GM18861 (cell line): ENCODE data around the gene SLC9A2.
A peak's percentile ranks its signal among the peaks of the same experiment; 100 is the strongest.

Experiments used
- ATAC-seq: cut with Tn5 transposase; IDR thresholded peaks from one replicate; pipeline ENCODE4 v1.9.1; 2021; ENCODE audit not compliant: unreplicated experiment

SLC9A2 gene, protein sequence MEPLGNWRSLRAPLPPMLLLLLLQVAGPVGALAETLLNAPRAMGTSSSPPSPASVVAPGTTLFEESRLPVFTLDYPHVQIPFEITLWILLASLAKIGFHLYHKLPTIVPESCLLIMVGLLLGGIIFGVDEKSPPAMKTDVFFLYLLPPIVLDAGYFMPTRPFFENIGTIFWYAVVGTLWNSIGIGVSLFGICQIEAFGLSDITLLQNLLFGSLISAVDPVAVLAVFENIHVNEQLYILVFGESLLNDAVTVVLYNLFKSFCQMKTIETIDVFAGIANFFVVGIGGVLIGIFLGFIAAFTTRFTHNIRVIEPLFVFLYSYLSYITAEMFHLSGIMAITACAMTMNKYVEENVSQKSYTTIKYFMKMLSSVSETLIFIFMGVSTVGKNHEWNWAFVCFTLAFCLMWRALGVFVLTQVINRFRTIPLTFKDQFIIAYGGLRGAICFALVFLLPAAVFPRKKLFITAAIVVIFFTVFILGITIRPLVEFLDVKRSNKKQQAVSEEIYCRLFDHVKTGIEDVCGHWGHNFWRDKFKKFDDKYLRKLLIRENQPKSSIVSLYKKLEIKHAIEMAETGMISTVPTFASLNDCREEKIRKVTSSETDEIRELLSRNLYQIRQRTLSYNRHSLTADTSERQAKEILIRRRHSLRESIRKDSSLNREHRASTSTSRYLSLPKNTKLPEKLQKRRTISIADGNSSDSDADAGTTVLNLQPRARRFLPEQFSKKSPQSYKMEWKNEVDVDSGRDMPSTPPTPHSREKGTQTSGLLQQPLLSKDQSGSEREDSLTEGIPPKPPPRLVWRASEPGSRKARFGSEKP

DNA sequence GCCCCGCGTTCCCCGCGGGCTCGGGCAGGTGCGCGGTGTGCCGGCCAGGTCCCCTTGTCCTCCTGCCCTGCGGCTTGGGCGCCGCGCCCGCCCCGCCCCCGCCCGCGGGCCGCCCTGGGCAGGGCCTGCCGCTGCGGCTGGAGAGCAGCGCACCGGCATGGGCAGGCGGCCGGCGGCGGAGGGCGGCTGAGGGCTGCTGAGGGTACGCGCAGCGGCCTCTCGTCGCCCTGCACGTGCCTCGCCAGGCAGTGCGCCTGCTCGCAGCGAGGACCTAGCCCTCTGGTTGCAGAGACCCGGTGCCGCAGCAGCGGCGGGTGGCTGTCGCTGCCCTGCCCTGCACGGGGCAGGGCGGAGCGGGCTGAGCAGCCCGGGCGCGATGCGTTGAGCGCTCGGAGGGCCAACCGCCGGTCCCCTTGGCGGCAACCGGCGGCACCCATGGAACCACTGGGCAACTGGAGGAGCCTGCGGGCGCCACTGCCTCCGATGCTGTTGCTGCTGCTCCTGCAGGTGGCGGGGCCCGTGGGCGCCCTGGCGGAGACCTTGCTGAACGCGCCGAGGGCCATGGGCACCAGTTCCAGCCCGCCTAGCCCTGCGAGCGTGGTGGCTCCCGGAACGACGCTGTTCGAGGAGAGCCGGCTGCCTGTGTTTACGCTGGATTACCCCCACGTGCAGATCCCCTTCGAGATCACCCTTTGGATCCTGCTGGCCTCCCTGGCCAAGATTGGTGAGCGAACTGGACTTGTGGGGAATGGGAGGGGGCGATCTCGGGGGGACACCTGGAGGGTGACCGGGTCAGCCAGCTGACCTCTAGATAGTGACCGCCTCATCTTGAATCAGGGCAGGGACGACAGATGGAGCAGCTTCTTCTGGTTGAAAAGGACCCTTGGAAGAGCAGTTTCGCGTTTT, at the start of gene SLC9A2:
Gene SLC9A2, plus strand, starts transcription at position 140 of the 906 bp plus-strand sequence. Its CDS starts 296 bp downstream, at position 436.
- ATAC-seq: no peak

DNA sequence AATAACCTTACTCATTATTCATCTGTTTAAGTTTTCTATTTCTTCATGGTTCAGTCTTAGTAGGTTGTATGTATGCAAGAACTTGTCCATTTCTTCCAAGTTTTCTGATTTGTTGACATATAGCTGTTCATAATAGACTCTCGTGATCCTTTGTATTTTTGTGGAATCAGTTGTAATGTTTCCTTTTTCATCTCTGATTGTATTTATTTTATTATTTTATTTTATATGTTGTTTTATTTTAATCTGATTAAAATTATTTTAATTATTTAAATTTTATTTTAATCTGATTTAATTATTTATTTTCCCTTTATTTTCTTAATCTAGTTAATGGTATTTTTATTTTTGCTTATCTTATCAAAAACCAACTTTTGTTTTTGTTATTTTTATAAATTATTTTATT, 43.5 kb upstream of the SLC9A2 start:
- ATAC-seq: no peak

DNA sequence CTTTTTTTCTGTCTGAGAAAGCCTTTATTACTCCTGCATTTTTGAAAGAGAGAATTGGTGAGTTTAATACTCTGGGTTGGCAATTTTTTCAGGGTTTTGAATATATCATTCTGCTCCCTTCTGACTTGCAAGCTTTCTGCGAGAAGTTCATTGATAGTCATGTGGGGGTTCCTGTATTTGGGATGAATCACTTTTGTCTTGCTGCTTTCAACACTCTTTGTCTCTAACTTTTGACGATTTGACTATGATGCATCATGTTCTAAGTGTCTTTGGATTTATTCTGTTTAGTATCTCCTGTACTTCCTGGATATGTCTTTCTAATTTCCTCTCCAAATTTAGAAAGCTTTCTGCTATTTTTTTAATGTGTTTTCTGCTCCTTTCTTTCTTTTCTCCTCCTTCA, 41.0 kb upstream of the SLC9A2 start:
- no peak for ATAC-seq

DNA sequence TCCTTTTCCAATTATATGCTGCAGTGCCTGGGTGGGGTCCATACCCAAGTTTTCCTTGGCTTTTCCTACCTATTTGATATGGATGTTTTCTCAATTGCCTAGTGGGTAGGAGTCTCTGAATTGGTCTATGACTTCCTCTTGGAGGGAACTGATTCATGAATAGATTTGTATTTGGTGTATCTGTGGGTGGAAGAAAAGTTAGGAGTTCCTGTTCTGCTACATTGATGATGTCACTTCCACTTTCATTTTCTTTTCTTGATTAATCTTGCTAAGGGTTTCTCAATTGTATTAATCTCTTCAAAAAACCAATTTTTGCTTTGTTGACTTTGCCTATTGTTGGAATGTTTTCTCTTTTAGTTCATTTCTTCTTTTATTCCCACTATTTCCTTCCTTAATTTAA, 37.4 kb upstream of the SLC9A2 start:
- ATAC-seq: no peak

DNA sequence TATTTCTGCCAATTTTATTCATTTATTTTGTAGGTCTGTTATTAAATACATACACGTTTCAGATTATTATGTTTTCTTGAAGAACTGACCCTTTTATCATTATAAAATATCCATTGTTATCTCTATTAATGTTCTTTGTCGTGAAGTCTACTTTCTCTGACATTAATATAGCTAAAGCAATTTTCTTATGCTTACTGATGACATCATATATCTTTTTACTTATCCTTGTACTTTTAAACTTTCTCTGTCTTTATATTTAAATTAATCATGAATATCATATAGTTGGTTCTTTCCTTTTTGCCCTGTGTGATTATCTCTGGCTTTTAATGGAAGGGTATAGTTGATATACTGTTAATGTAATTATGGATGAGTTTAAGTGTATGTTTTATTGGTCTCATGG, 36.5 kb upstream of the SLC9A2 start:
- ATAC-seq: no peak

DNA sequence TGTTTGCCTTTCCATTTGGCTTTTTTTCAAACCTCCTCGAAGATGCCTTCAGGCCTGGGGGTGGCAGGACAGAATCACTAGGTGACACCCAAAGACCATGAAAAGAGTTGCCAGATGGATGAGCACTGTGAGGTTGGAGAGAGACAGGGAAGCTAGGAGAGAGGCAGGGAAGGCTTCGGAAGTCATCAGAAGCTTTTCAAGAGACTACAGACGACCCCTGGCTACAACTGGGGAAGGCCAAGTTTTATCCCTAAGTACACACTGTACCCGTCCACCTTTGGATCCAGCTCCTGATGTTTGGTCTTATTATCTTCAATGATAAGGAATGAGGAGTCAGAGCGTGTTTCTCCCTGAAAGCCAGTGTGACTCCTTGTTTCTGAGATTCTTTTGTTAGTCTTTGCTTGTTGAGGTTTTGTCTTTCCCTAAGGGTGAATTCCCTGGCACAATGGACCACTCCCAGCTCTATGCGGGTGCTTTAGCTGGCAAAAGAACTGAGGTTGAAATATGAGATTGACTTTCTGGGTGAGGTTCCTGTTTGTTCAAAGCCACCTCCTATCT, 33.4 kb upstream of the SLC9A2 start:
- no peak for ATAC-seq

DNA sequence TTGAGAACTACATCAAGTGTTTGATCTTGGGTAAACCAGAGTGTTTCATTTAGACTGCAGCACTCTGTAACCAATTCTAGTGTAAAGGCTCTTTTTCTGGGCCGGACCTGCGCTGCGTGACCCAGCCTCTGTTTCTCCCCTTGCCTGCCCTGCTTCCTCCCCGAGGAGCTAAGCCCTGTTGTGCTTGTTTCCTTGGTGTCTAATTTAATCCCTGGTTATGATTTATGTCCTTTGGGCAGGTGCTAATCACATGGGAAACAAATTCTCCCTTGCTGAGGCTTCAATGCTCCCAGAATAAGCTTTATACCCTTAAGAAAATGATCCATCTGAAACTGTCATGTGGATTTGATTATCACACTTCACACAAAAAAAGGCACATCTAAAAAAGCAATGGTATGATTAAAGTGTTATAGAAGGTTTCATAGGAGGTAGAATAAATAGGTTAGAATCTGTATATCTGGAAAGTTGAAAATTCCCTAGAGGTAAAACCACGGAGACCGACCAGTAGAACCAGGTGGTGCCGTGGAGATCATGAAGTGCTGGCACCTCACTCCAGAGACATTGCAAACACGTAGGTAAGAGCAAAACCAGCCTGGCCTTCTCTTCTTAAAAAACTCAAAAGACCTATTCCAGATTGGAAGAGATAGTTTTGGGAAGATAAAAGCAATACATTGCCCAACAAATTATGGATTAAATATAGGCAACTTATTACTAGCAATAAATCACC, 31.0 kb upstream of the SLC9A2 start:
- ATAC-seq: no peak

DNA sequence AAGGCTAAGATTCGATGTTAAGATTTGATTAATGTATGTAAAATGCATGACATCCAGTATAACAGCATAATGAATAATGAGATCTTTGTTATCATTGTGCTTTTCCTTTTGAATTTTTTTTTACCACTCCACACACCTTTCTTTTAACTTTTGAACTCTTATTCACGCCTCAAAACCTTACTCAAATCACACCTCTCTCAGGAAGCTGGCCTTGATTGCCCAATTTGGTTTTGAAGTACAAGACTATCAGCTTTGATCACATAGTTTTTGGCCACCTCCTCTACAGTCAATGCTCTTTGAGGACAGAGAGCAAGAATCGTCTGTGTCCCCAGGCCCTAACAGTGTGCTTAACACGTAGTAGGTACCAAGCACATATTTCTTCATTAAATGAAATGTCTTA, 29.9 kb upstream of the SLC9A2 start:
- ATAC-seq: no peak

DNA sequence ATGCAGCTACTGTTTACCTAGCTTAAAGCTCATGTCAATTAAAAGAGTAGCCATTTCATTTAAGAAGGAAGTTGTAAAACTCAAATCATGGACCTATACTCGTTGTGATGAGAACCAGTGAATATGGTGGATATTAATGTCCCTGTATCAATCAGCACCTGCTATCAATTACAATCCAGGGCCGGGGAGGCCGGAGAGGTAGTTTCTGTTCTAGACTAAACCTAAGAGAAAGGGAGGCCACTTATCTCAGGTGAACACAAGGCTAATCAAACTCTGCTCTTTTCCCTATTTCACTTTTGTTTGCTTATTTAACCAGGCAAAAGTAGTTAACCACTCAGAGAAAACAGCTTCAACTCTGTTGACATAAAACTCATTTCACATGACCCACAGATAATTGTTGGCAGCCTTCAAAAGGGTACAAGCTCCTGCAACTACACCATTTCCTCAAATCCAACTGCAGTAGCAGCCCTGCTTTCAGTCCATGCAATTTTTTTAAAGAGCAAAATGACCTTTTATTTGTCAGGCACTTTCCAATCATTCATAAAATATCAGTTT, 27.8 kb upstream of the SLC9A2 start:
- ATAC-seq: no peak

DNA sequence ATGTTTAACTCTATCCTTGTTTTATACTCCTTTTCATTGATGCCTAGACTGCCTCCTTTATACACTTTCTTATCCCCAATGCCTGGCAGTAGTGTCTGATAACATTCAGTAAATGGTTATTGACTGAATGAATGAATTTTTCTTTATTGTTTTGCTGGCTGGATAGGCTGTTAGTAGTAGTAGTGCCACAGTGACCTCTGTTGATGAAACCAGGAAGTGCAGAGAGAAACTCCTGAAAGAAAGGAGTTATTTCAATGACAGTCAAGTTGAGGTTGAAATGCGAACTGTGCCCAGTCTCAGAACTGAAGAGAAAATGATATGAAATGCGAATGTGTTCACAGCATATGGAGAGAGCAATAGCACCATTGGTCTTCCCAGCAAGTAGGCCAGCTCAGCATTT, 26.8 kb upstream of the SLC9A2 start:
- no peak for ATAC-seq

DNA sequence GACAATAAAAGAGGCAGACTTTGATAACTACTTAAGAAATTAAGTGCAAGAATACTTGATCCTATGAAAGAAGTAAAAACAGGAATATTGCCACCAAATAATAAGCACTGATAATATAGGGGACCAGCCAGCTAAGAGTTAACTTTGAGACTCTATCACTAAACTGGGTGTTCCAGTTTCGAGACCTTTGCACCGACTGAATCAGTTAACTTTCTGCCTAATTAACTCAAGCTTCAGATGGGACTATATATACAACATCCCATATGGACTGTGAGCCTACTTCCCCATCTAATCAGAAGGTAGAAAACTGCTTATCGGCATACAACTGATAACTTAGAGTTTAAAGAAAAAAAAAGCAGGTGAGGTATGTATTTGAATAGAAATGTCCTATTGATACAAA, 25.8 kb upstream of the SLC9A2 start:
- no peak for ATAC-seq

DNA sequence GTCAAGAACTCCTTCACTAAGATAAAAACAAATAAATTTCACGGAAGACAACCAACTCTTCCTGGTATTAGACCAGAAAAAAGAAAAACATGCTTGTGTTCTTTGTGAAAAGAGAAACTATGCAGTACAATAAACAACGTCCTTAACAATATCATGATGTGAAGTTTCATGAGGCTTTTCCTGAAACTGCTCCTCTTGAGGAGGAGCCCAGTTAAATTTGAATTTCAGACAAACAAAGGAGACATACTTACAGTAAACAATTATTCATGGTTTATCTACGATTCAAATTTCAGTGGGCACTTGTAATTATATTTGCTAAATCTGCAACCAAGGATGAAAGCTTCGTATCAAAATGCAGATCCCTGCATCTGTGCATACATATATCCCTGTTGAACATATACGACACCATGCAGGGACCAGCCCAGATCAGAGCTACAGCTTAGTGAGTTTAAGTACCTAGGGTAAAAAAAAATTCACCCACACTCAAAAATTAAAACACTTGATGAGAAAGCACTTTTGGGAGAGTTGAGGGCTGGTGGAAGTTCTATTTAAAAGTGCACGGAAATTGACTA, 24.8 kb upstream of the SLC9A2 start:
- ATAC-seq: no peak

DNA sequence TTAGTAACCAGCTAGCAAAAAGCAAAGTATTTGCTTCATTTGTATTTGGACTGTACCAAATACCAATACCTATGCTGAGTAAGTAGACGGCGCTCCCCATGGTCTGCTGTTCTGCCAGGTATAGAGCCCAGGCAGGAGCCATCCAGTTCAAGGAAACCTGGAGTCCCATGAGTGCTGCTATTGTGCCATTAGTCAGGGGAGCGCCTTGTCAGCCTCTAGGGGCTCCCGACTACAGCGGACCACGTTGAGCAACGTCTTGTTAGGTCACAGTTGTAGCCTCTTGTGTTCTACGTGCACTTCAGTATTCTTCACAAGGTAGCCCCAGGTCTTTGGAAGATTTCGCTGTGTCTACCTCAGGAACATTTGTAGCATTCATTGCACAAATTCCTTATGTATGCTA, 21.6 kb upstream of the SLC9A2 start:
- ATAC-seq: no peak

DNA sequence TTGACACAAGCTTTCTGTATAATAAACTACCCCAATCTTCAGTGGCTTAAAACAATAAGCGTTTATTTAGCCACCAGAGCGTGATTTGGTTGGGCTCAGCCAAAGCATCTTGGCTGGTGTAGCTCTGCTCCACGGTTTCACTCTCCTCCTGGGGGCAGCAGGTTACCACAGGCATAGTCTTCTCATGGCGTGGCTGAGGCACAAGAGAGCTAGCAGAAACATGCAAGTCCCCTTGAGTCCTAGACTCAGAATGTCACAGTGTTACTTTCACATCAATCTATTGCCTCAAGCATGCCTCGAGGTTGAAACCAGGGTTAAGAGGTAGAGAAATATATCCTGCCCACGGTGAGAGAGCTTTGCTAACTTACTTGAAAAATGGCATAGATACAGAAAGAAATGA, 19.9 kb upstream of the SLC9A2 start:
- ATAC-seq: no peak

DNA sequence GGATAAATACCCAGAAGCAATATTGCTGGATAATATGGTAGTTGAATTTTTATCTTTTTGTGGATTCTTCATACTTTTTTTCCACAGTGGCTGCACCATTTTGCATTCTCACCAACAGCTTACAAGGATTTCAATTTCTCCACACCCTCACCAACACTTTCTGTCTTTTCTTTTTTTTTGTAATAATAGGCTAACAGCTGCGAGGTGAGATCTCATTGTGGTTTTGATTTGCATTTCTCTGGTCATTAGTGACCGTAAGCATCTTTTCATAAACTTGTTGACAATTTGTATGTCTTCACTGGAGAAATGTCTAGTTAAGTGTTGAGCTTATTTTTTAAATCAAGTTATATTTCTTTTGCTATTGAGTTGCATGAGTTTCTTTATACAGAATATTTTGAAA, 17.6 kb upstream of the SLC9A2 start:
- no peak for ATAC-seq

DNA sequence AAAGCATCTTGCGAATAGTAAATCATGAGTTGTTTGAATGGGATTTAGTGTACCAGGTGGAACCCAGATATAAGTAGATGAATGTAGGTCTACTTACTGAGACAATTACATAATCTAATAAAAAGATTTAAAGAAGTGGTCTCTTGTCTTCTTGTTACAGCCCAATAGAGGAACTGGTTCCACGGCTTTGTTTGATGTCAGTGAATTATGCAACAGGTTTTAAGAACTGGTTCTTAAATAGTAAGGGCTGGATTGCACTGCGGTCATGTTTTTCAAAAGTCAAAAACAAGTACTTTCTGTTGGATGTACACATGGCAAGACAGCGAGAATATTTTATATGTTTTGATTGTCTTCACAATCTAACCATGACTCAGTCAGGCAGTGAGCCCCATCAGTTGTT, 15.4 kb upstream of the SLC9A2 start:
- no peak for ATAC-seq

DNA sequence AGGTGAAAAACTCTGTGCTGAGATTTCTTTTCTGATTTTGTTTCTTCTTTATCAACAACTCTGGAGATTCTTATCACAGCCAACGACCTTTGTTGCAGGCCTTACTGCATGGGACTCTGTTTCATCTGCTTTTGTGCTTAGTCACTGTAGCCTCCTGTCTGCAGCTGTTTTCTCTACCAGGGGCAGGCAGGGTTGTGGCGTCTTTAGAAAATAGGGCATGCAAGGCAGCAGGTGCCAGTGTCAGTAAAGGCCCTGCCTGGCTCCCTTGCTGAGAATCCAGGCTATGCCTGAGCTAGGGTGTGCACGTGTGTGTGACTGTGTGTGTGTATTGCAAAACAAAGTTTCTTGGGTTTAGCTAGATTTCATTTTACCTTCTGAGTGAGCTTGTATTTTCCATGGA, 14.6 kb upstream of the SLC9A2 start:
- no peak for ATAC-seq

DNA sequence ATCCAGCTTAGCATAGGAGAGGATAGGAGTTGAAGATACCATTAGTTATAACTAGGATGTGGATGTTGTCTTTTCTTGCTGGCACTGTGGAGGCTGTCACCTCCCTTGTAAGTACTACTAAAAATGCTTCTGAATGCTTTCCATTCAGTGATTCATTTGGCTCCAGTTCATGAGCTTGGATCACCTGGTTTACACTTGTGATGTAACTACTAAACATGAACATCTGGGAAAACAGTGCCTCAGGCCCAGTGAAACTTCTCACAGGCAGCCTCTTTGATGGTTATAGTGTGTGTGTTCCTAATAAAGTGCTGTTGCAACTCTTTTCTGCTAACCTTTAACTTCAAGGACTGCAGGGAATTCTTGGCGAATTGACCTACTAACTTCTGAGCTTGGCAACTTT, 13.0 kb upstream of the SLC9A2 start:
- ATAC-seq: no peak

DNA sequence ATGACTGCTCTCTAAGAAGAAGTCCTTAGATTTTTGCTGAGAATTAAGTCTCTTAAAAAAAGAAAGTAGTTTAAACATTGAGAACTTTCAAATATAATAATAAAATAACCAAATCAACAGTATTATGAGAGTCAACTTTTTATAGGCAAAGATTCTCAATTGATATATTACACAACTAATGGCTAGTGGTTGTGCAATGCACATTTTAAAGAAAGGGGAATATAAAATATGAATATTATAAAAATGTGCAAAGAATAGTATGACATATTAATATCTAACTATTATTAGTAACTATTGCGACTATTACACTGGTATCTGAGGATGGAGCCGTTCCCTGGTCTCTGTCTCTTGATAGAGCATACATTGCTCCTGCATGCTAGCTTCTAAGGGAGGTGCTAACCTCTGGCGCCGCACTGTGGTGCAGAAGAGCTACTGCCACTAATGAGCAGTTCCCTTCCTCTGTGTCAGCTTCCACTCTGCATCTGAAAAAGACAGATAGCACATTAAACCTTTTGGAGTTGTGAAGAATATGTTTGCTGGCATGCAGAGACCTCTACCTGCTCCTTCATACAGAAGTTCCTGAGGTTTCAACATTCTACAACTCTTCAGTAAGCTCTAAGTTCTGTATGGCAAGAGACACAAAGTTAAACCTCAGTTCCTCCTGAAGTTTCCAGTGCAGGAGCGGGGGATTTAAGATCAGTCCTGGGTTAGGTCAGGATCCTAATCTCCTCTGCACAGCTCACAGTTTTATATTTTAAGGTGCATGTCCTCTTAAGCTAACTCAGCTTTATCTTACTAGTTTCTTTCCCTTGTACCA, 3.5 kb upstream of the SLC9A2 start:
- ATAC-seq: peak; percentile 94
